Heart right ventricle (tissue), 16 donors: Measurements from ENCODE around the gene CEND1. TPM values are rescaled to one million over a fixed set of nuclear protein-coding genes. Genes with fewer than 3 reads are reported as not detected.

Source experiments
- ATAC-seq, 8 donors: fragments of 200-7000 bp; cut with Tn5 transposase; one replicate each; pipeline ENCODE4 v1.9.1; 2020; ENCODE audit warnings: mild to moderate bottlenecking in 8 of 8, moderate library complexity in 8 of 8, moderate number of reproducible peaks in 1 of 8
- DNase-seq, 2 donors: peaks; one replicate each; pipeline ENCODE4 v3.0.0-alpha.2; 2020
- H3K27ac ChIP-seq, 10 donors: fragments of 200-600 bp; sonication (generic) in 2 of 10; one replicate each; pipeline versions ENCODE4 v1.5.0 to v1.8.0; 2020 to 2022; ENCODE audit warnings: mild to moderate bottlenecking in 3 of 10
- H3K27me3 ChIP-seq, 7 donors: fragments of 200-600 bp; one replicate each; pipeline ENCODE4 v1.8.0; 2021 to 2022; ENCODE audit warnings: mild to moderate bottlenecking in 2 of 7
- H3K36me3 ChIP-seq, 9 donors: fragments of 200-600 bp; sonication (generic) in 1 of 9; one replicate each; pipeline versions ENCODE4 v1.5.0 to v1.8.0; 2020 to 2022; ENCODE audit warnings: mild to moderate bottlenecking in 2 of 9
- H3K4me1 ChIP-seq, 9 donors: fragments of 200-600 bp; sonication (generic) in 1 of 9; one replicate each; pipeline versions ENCODE4 v1.5.0 to v1.8.0; 2020 to 2022; ENCODE audit warnings: mild to moderate bottlenecking in 4 of 9
- H3K4me3 ChIP-seq, 10 donors: fragments of 200-600 bp; sonication (generic) in 2 of 10; one replicate each; pipeline versions ENCODE4 v1.5.0 to v1.8.0; 2020 to 2022; ENCODE audit warnings: mild to moderate bottlenecking in 7 of 10, moderate library complexity in 2 of 10
- H3K9me3 ChIP-seq, 11 donors: fragments of 200-600 bp in 10 of 11; sonication (generic) in 2 of 11; one replicate each; pipeline versions ENCODE4 v1.5.0 to v1.8.0; 2013 to 2022; ENCODE audit warnings: mild to moderate bottlenecking in 2 of 11, control low read depth in 1 of 11, moderate library complexity in 1 of 11
- CTCF ChIP-seq, 9 donors: fragments of 200-600 bp; sonication (generic) in 2 of 9; IDR thresholded peaks; one replicate each; pipeline versions ENCODE4 v1.5.0 to v1.8.0; 2021 to 2022; ENCODE audit warnings: antibody characterized with exemption in 9 of 9, mild to moderate bottlenecking in 5 of 9, moderate library complexity in 1 of 9
- WGBS, 2 donors: extraction: QIAGEN DNeasy Blood & Tissue Kit; methylation state at CpG; one replicate each; pipeline ENCODE4 v1.1.7; 2013; ENCODE audit warnings: inconsistent platforms in 1 of 2; 5-methylcytosine and 5-hydroxymethylcytosine counted together
- intact Hi-C, 10 donors: fragments of 100-400 bp; cut with DNase I; formaldehyde crosslinking; loops; one replicate each; pipeline versions ENCODE4 v1.11.1 to v1.14.2; 2022
- polyA plus RNA-seq, 2 donors: library from polyadenylated mRNA; stranded (reverse); fragments of 200-250 nt; gene quantifications; one replicate each; pipeline ENCODE4 v1.2.3, GENCODE V29; 2013
- total RNA-seq, 10 donors: library from RNA; stranded (reverse); fragmentation: NEBNext Ultra II Directional in 3 of 10; extraction: Animal tissue kit (Norgen Biotek cat#: 25700) in 3 of 10; gene quantifications; one replicate each; pipeline versions ENCODE4 v1.2.1 to v1.2.4, GENCODE V29; 2021 to 2023
- donor health status: Arrhythmogenic right ventricular cardiomyopathy.
- donor health status: ischemic (EF 13 %, LVEDD 7.1; RV severe dilation, severe dysfunction).
- donor health status: healthy with polysubstance abuse.
- donor health status: DM: no; HTN: yes; CAD: no.
- donor health status: DM: no; HTN: no; CAD: no.
- donor health status: ischemic (EF 25% LVEDD 6.9; RV normal size, moderate dysfunction).
- donor health status: ischemic (EF 25% LVEDD 5.7; RV mildly dilated, moderate dysfunction).
- donor health status: healthy.
- donor health status: DM: yes; HTN: yes; CAD: no.
- donor health status: Ischemic cardiomyopathy.
- donor health status: ischemic (EF 35%, LVEDD 5.7; RV mildly dilated, moderate dysfunction).
- donor health status: nonischemic (EF 11% LVEDD 7.7; RV severe dilation, severe dysfunction).
- donor health status: DM: yes; HTN: yes; CAD: no.
- donor health status: PGD.
- donor health status: ischemic (EF 29% LVEDD 5.4; RV normal size, mild dysfunction).
- donor health status: nonischemic (EF 23%, LVEDD 6.1; RV moderate dilation, normal function).

CEND1 gene
- total and polyA plus RNA-seq, 12 donors, result 0.22 to 0.80 (median 0.53) TPM; not detected in 1

- Histone ChIP-seq H3K36me3 (peaks cover 0 to 32% (median 27%) of the 10 kb centered on the region in 9 donors), H3K27ac (peak overlapping the region; percentile 73 to 99 (median 96)), H3K4me1 (peaks cover 24 to 93% (median 81%) of the 10 kb centered on the region in 9 donors), H3K9me3 (no peaks in the 10 kb centered on the region), H3K27me3 (peaks cover 0 to 36% (median 0%) of the 10 kb centered on the region in 7 donors), H3K4me3 (peak overlapping the region; percentile 36 to 91 (median 79))
- DNase-seq (no peak), ATAC-seq (no peak)
- intact Hi-C loops, result loop anchor here in 1 of 10 donors (1.0 kb wide), 1 partner anchor 33 kb away; no protein-coding TSS in a partner anchor
- WGBS, 2 donors, result 39 to 50% methylated on average over 9 of the region's 9 CpGs
- no peak for TF ChIP-seq CTCF (IDR thresholded peaks at IDR 0.05)
Observed at GRCh38 chr11:833849-834311, 44.0 kb upstream of the CEND1 start.

- Histone ChIP-seq H3K27ac (peak overlapping the region; percentile 73 to 99 (median 96)), H3K9me3 (no peaks in the 10 kb centered on the region), H3K36me3 (peaks cover 0 to 26% (median 21%) of the 10 kb centered on the region in 9 donors), H3K4me3 (peak overlapping the region; percentile 36 to 91 (median 79)), H3K27me3 (peaks cover 0 to 42% (median 0%) of the 10 kb centered on the region in 7 donors), H3K4me1 (peaks cover 31 to 93% (median 81%) of the 10 kb centered on the region in 9 donors)
- DNase-seq (peak in 1 of 2 donors; percentile 72), ATAC-seq (peak; percentile 7 to 38 (median 22))
- TF ChIP-seq CTCF (IDR thresholded peaks at IDR 0.05), result no peak
- 0 to 1% methylated on average over 49 to 53 of the region's 55 CpGs for WGBS, 2 donors
- intact Hi-C loops, result no loop called here
Observed at GRCh38 chr11:833114-833791, 43.4 kb upstream of the CEND1 start.

GRCh38 chr11:832529-833113 lies 42.7 kb upstream of the CEND1 start, which contains the start of gene CD151:
Gene CD151, plus strand, starts transcription at chr11:832952. Its CDS starts 3,118 bp downstream, at chr11:836070.
- no peaks in the 10 kb centered on the region for H3K9me3 ChIP-seq
- peak within 1 kb of the TSS; percentile 36 to 91 (median 79) for H3K4me3 ChIP-seq
- peak in 1 of 9 donors; percentile 28 for TF ChIP-seq CTCF (IDR thresholded peaks at IDR 0.05)
- intact Hi-C loops, result no loop called here
- peak in 1 of 2 donors; percentile 60 for DNase-seq
- peaks cover 0 to 20% (median 16%) of the 10 kb centered on the region in 9 donors for H3K36me3 ChIP-seq
- H3K4me1 ChIP-seq, result peaks cover 37 to 93% (median 87%) of the 10 kb centered on the region in 9 donors
- H3K27ac ChIP-seq, result peak within 1 kb of the TSS; percentile 73 to 99 (median 96)
- ATAC-seq, result peak in 7 of 8 donors; percentile 3 to 42 (median 24)
- 1 to 2% methylated on average over 43 to 59 of the region's 67 CpGs for WGBS, 2 donors
- peaks cover 0 to 48% (median 0%) of the 10 kb centered on the region in 7 donors for H3K27me3 ChIP-seq

- 74 to 76% methylated on average over 23 of the region's 23 CpGs for WGBS, 2 donors
- peaks cover 0 to 15% (median 10%) of the 10 kb centered on the region in 9 donors for H3K36me3 ChIP-seq
- H3K27me3 ChIP-seq, result peaks cover 0 to 54% (median 0%) of the 10 kb centered on the region in 7 donors
- ATAC-seq (no peak), DNase-seq (no peak)
- intact Hi-C loops, result no loop called here
- H3K27ac ChIP-seq, result peak overlapping the region; percentile 73 to 99 (median 95)
- H3K4me3 ChIP-seq, result peak overlapping the region in 9 of 10 donors; percentile 55 to 91 (median 75)
- peaks cover 39 to 92% (median 86%) of the 10 kb centered on the region in 9 donors for H3K4me1 ChIP-seq
- TF ChIP-seq CTCF (IDR thresholded peaks at IDR 0.05), result no peak
- no peaks in the 10 kb centered on the region for H3K9me3 ChIP-seq
Observed at GRCh38 chr11:831961-832528, 42.2 kb upstream of the CEND1 start.
